SKM-1 (cell line): Measurements from ENCODE around the gene CYP2A6.
"Not testable (repeated sequence)": the region's sequence is repeated elsewhere in the genome, so short reads cannot be mapped to it uniquely, and the experiment has no call there.

Experiments used
- DNase-seq: peaks from one replicate; lab custom pipeline; 2025; ENCODE audit not compliant: unreplicated experiment; lab: John Stamatoyannopoulos, UW

Gene CYP2A6

GRCh38 chr19:40852467-40853152 lies 2.4 kb upstream of the CYP2A6 start:
- not testable (repeated sequence) for DNase-seq

GRCh38 chr19:40846722-40847121 lies 3.5 kb downstream of the CYP2A6 start:
- DNase-seq = not testable (repeated sequence)

GRCh38 chr19:40843653-40844052 lies 6.6 kb downstream of the CYP2A6 start:
- DNase-seq = not testable (repeated sequence)

- DNase-seq = not testable (repeated sequence)
These were observed 7.1 kb downstream of the CYP2A6 start for GRCh38 chr19:40842997-40843652.

GRCh38 chr19:40842012-40842411 lies 8.2 kb downstream of the CYP2A6 start:
- DNase-seq = not testable (repeated sequence)

- DNase-seq = not testable (repeated sequence)
These were observed 11.8 kb downstream of the CYP2A6 start for GRCh38 chr19:40838477-40838876.

GRCh38 chr19:40836754-40837429 lies 13.4 kb downstream of the CYP2A6 start:
- DNase-seq = no peak

- DNase-seq = not testable (repeated sequence)
These were observed 16.3 kb downstream of the CYP2A6 start for GRCh38 chr19:40833728-40834533.

GRCh38 chr19:40832431-40832790 lies 17.8 kb downstream of the CYP2A6 start:
- not testable (repeated sequence) for DNase-seq

GRCh38 chr19:40831502-40832430 lies 18.5 kb downstream of the CYP2A6 start:
- DNase-seq = peak; percentile 63

- DNase-seq = not testable (repeated sequence)
These were observed 19.5 kb downstream of the CYP2A6 start for GRCh38 chr19:40830741-40831140.

GRCh38 chr19:40829205-40829604 lies 21.0 kb downstream of the CYP2A6 start:
- DNase-seq = no peak

- DNase-seq = no peak
These were observed 22.6 kb downstream of the CYP2A6 start for GRCh38 chr19:40827386-40828247.

GRCh38 chr19:40826699-40827385 lies 23.4 kb downstream of the CYP2A6 start:
- not testable (repeated sequence) for DNase-seq

- DNase-seq = not testable (repeated sequence)
These were observed 23.9 kb downstream of the CYP2A6 start for GRCh38 chr19:40826312-40826698.

- DNase-seq = not testable (repeated sequence)
These were observed 24.7 kb downstream of the CYP2A6 start for GRCh38 chr19:40825460-40826095.

GRCh38 chr19:40824916-40825315 lies 25.3 kb downstream of the CYP2A6 start:
- not testable (repeated sequence) for DNase-seq
